Ecto neural progenitor cell (in vitro differentiated cells): ENCODE results near the gene CDR2.
"Not testable (repeated sequence)": the region's sequence is repeated elsewhere in the genome, so short reads cannot be mapped to it uniquely, and the experiment has no call there.

ENCODE experiments used
- DNase-seq: peaks from one replicate; pipeline ENCODE4 v3.0.0-alpha.2; 2018; ENCODE audit warnings: low spot score

CDR2 gene

GRCh38 chr16:22352723-22353122 is 21.7 kb downstream of the CDR2 start:
- no peak for DNase-seq

DNA sequence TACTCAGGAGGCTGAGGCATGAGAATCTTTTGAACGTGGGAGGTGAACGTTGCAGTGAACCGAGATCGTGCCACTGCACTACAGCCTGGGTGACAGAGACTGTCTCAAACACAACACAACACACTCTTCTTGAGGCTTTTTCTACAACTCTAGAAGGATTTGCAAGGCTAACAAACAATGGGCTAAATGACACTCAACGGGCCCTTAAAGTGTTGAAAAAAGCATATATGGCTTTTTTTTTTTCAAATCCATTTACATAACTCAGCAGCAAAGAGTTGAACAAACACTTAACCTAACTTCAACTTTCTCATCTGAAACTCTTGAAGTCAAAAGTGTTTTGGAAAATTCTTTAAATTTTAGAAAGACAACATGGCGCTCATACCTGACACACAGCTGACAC is 22.3 kb downstream of the CDR2 start:
- DNase-seq, result no peak

DNA sequence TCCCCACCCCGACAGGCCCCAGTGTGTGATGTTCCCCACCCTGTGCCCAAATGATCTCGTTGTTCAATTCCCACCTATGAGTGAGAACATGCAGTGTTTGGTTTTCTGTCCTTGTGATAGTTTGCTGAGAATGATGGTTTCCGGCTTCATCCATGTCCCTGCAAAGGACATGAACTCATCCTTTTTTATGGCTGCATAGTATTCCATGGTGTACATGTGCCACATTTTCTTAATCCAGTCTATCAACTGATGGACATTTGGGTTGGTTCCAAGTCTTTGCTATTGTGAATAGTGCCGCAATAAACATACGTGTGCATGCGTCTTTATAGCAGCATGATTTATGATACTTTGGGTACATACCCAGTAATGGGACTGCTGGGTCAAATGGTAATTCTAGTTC is 23.4 kb downstream of the CDR2 start:
- DNase-seq, result not testable (repeated sequence)

DNA sequence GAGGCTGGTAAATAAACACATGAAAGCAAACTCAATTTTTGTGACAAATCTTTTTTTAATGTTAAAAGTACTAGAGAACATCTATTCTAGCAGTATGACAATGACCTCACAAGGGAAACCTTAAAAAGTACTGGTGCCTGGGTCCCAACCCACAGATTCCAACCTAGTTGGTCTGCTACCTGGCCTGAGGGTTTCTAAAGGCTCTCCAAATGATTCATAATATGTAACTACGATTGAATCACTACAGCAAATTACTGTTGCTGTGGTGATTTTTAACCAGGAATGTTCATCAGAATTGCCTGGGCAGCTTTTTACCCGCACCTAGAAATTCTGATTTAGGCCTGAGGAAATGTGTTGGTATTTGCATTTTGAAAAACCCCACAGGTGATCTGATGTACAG is 26.1 kb downstream of the CDR2 start:
- DNase-seq, result no peak

DNA sequence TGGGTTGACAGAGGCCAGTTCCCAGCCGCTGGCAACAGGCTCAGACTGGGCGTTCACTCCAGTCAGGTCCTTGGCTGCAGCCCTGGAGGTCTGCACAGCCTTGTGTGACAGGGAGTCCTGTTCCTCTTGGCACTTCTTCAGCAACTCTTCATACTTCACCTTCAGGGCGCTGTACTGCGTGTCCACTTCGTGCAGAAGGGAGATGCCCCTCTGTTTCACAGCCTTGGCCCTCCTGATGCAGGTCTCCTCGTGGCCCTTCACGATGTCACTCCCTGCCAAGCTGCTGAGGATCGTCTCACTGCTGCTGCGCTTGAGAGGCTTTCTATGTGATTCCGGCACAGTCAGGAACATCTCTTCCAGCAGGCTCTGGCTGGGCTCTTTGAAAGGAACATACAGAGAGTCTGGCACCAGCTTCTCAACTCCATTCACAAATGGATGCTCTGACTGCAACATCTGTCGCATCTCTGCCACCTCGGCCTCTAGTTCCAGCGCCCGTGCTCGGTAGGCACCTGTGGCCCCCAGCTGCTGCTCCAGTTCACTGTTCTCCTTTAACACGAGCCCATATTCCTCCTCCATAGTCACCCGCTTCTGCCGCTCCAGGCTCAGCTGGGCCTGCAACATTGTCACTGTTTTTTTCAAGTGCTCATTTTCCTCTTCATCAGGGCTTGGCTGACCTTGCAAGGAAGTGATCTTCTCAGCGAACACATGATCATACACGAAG is 27.2 kb downstream of the CDR2 start:
- no peak for DNase-seq

- DNase-seq, result no peak
These were observed 27.9 kb downstream of the CDR2 start for GRCh38 chr16:22346483-22346882.

DNA sequence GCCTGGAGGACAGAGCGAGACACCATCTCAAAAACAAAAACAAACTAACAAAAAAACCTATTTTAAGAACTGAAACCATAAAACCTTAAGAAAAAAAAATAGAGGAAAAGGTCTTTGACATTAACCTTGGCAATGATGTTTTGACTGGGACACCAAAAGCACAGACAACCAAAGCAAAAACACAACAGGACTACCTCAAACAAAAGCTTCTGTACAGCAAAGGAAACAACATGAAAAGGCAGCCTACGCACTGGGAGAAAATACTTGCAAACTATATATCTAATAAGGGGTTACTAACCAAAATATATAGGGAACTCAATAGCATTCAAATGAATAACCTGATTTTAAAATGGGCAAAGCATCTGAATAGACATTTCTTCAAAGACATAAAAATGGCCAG is 32.3 kb downstream of the CDR2 start:
- no peak for DNase-seq

GRCh38 chr16:22340945-22341344 is 33.5 kb downstream of the CDR2 start:
- no peak for DNase-seq

DNA sequence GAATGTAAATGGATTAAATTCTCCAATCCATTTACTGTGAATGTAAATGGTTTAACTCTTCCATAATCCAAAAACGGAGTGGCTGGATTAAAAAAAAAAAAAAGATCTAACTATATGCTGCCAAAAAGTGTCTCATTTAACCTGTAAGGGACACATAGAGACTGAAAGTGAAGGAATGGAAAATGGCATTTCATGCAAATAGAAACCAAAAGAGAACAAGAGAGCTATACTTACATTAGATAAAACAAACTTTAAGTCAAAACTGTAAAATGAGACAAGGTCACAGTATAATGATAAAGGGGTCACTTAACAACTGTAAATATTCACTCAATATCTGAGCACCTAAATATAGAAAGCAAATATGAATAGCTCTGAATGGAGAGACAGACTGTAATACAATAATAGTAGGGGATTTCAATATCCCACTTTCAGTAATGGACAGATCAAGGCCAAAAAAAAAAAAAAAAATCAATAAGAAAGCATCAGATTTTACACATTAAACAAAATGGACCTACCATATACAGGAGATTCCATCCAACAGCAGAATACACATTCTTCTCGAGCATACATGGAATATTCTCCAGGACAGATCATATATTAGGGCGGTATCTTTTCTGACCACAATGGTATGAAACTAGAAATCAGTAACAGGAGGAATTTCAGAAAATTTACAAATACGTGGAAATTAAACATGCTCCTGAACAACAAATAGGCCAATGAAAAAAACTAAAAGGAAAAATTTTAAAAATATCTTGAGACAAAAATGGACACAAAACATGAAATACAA is 36.4 kb downstream of the CDR2 start:
- DNase-seq, result no peak

DNA sequence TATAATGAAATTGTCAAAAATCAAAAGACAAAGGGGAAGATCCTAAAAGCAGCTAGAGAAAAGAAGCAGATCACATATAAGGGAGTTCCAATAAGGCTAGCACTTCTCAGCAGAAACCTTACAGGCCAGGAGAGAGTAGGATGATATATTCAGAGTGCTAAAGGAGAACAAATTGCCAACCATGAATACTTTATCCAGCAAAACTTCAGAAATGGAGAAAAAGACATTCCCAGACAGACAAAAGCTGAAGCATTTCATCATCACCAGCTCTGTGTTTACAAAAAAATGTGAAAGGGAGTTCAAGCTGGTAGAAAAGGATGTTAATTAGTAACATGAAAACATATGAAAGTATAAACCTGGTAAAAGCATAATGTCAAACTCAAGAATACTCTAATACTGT is 37.4 kb downstream of the CDR2 start:
- no peak for DNase-seq

GRCh38 chr16:22336581-22336980 is 37.8 kb downstream of the CDR2 start:
- DNase-seq, result no peak

GRCh38 chr16:22335668-22336246 is 38.7 kb downstream of the CDR2 start:
- DNase-seq, result no peak

- no peak for DNase-seq
These were observed 40.9 kb downstream of the CDR2 start for GRCh38 chr16:22333457-22333994.

GRCh38 chr16:22330326-22330725 is 44.1 kb downstream of the CDR2 start:
- DNase-seq, result no peak

- no peak for DNase-seq
These were observed 45.2 kb downstream of the CDR2 start for GRCh38 chr16:22329199-22329695.

GRCh38 chr16:22328081-22328725 is 46.2 kb downstream of the CDR2 start:
- DNase-seq, result no peak

DNA sequence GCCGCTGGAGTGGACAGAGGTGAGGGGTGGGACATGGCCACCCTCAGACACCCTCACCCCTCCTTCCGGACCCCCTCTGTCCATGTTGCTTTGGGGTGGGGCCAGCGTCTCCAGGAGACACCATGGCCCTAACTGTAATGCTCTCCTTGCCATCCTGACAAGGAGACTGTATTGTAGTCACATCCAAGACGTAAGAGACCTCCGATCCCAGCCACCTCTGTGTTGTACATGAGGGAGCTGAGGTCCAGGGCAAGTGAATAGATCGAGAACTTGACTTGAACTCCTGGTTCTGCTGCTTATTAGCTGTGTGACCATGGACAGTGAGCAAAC is 47.0 kb downstream of the CDR2 start:
- no peak for DNase-seq

DNA sequence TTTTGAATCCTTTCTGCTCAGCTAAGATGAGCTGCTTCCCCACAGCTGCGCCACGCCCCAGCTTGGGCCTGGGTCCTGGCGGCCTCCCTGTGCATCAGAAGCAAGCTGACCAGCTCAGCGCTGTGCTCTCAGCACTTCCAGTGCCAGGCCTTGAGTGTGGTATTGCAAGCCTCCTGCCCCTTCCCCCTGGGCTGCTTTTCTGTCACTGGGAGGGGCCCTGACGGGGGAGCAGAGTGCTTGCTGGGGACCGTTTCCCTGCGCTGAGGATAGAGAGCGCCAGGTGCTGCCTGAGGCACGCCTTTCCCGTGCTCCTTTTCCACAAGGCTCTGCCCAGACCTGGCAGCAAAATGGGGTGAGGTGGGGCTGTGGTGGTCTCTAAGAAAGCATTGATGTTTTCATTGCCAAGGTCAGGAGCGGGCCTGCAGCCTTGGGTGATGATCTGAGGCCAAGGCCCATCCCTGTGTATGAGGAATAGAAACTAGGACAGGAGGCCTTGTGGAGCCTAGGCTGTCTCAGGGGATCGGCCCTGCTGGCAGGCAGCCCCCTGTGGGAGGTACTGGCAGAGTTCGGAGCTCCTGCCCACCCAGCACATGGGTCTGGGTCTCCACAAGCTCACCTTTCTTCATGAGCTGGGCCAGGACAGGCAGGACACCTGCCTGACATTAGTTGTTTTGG is 47.5 kb downstream of the CDR2 start:
- DNase-seq, result no peak

GRCh38 chr16:22326369-22326652 is 48.1 kb downstream of the CDR2 start:
- DNase-seq, result no peak

- DNase-seq, result no peak
These were observed 48.6 kb downstream of the CDR2 start for GRCh38 chr16:22325598-22326368.
